Gastrocnemius medialis (tissue), 4 donors: Measurements from ENCODE around the gene IMPACT. TPM values are rescaled to one million over a fixed set of nuclear protein-coding genes. Genes with fewer than 3 reads are reported as not detected.
A peak's percentile ranks its signal among the peaks of the same experiment; 100 is the strongest.

Source experiments
- ATAC-seq, 2 donors: fragments of 150-250 bp; one replicate each; pipeline ENCODE4 v1.9.1; 2016
- DNase-seq, 2 donors: peaks; one replicate each; pipeline ENCODE4 v3.0.0-alpha.2; 2019
- H3K27ac ChIP-seq, 4 donors: fragments of 200-600 bp; sonication (generic); 1 replicate in 1 of 4; 2 replicates in 3 of 4; pipeline ENCODE4 v1.5.1; 2016 to 2018; ENCODE audit warnings: mild to moderate bottlenecking in 2 of 4, moderate library complexity in 1 of 4
- H3K27me3 ChIP-seq, 3 donors: fragments of 200-600 bp; sonication (generic) in 2 of 3; 1 replicate in 1 of 3; 2 replicates in 2 of 3; pipeline versions ENCODE4 v1.5.1 to v1.6.0; 2016 to 2019; ENCODE audit warnings: mild to moderate bottlenecking in 1 of 3, moderate library complexity in 1 of 3
- H3K36me3 ChIP-seq, 2 donors: fragments of 200-600 bp; sonication (generic) in 1 of 2; one replicate each; pipeline ENCODE4 v1.5.1; 2017 to 2018
- H3K4me1 ChIP-seq, 2 donors: fragments of 200-600 bp; sonication (generic) in 1 of 2; one replicate each; pipeline ENCODE4 v1.5.1; 2016 to 2017; ENCODE audit warnings: mild to moderate bottlenecking in 2 of 2
- H3K4me3 ChIP-seq, 4 donors: fragments of 200-600 bp; sonication (generic) in 3 of 4; 1 replicate in 1 of 4; 2 replicates in 3 of 4; pipeline ENCODE4 v1.5.1; 2016 to 2019; ENCODE audit warnings: mild to moderate bottlenecking in 2 of 4
- H3K9me3 ChIP-seq, 3 donors: fragments of 200-600 bp; sonication (generic) in 2 of 3; 1 replicate in 1 of 3; 2 replicates in 2 of 3; pipeline ENCODE4 v1.5.1; 2016 to 2019
- CTCF ChIP-seq, 5 experiments: fragments of 450-650 bp in 3 of 5; fragments of 200-600 bp in 2 of 5; sonication (generic) in 2 of 5; IDR thresholded peaks in 4 of 5; conservative IDR thresholded peaks in 1 of 5; 1 replicate in 4 of 5; 2 replicates in 1 of 5; pipeline ENCODE4 v1.5.1; 2016 to 2019; ENCODE audit warnings: antibody characterized with exemption in 5 of 5, mild to moderate bottlenecking in 3 of 5, moderate library complexity in 3 of 5
- POLR2A ChIP-seq, 2 donors: fragments of 450-650 bp; IDR thresholded peaks; one replicate each; pipeline ENCODE4 v1.6.1; 2017; ENCODE audit warnings: antibody characterized with exemption in 2 of 2, mild to moderate bottlenecking in 2 of 2, moderate library complexity in 2 of 2
- in situ Hi-C, 4 donors: fragments of 200-750 bp; cut with MboI; loops; one replicate each; pipeline versions ENCODE4 v1.15.0 to v1.8.0; 2017; ENCODE audit warnings: low sequenced_read_pairs in 4 of 4
- intact Hi-C: fragments of 100-400 bp; cut with DNase I; formaldehyde crosslinking; loops from one replicate; pipeline ENCODE4 v1.15.1; 2023; ENCODE audit warnings: low total_unique reads
- total RNA-seq, 4 donors: library from RNA; depleted of rRNA; stranded (reverse); fragments of >200 nt; gene quantifications; one replicate each; pipeline versions ENCODE4 v1.1.0 to v1.2.3, GENCODE V29; 2016

Gene IMPACT
- total RNA-seq, 4 donors from 2014 or later = 9.1 to 18.7 (median 11.9) TPM

- DNase-seq = no peak
- intact Hi-C loops (loop anchor here (1.0 to 2.0 kb wide), 2 partner anchors 130 to 238 kb away; no protein-coding TSS in a partner anchor), in situ Hi-C loops (loop anchor here (5.0 to 25.0 kb wide), 5 partner anchors 122 to 327 kb away; no protein-coding TSS in a partner anchor)
- Histone ChIP-seq H3K9me3 (no peaks in the 10 kb centered on the region), H3K4me1 (no peaks in the 10 kb centered on the region), H3K36me3 (no peaks in the 10 kb centered on the region), H3K27me3 (no peaks in the 10 kb centered on the region), H3K4me3 (no peak overlapping the region), H3K27ac (no peak overlapping the region)
- TF ChIP-seq POLR2A (IDR thresholded peaks at IDR 0.05) (no peak), CTCF (IDR thresholded peaks at IDR 0.05 in 4 of 5, conservative IDR thresholded peaks at IDR 0.05 in 1 of 5) (peak; percentile 33 to 74 (median 59))
- ATAC-seq = peak in 1 of 2 donors; percentile 36
These were observed 62.5 kb downstream of the IMPACT start for GRCh38 chr18:24488824-24489493.

- ATAC-seq (no peak), DNase-seq (no peak)
- no peaks in the 10 kb centered on the region for H3K9me3 ChIP-seq
- in situ Hi-C loops (loop anchor here in 2 of 4 donors (25.0 kb wide), 1 partner anchor 328 kb away; no protein-coding TSS in a partner anchor), intact Hi-C loops (no loop called here)
- no peak overlapping the region for H3K27ac ChIP-seq
- no peak overlapping the region for H3K4me3 ChIP-seq
- H3K36me3 ChIP-seq = no peaks in the 10 kb centered on the region
- no peaks in the 10 kb centered on the region for H3K27me3 ChIP-seq
- no peaks in the 10 kb centered on the region for H3K4me1 ChIP-seq
- TF ChIP-seq POLR2A (IDR thresholded peaks at IDR 0.05) = no peak
- no peak for TF ChIP-seq CTCF (IDR thresholded peaks at IDR 0.05 in 4 of 5, conservative IDR thresholded peaks at IDR 0.05 in 1 of 5)
These were observed 64.1 kb downstream of the IMPACT start for GRCh38 chr18:24490539-24490938.

GRCh38 chr18:24491927-24492834 is 65.7 kb downstream of the IMPACT start:
- ATAC-seq (no peak), DNase-seq (no peak)
- no peaks in the 10 kb centered on the region for H3K27me3 ChIP-seq
- no peaks in the 10 kb centered on the region for H3K36me3 ChIP-seq
- intact Hi-C loops = no loop called here
- no peaks in the 10 kb centered on the region for H3K9me3 ChIP-seq
- in situ Hi-C loops = loop anchor here in 2 of 4 donors (25.0 kb wide), 1 partner anchor 330 kb away; no protein-coding TSS in a partner anchor
- H3K27ac ChIP-seq = no peak overlapping the region
- TF ChIP-seq CTCF (IDR thresholded peaks at IDR 0.05 in 4 of 5, conservative IDR thresholded peaks at IDR 0.05 in 1 of 5) (no peak), POLR2A (IDR thresholded peaks at IDR 0.05) (no peak)
- no peak overlapping the region for H3K4me3 ChIP-seq
- no peaks in the 10 kb centered on the region for H3K4me1 ChIP-seq

- no peak overlapping the region for H3K4me3 ChIP-seq
- H3K9me3 ChIP-seq = no peaks in the 10 kb centered on the region
- H3K36me3 ChIP-seq = no peaks in the 10 kb centered on the region
- in situ Hi-C loops = loop anchor here in 2 of 4 donors (25.0 kb wide), 1 partner anchor 332 kb away; no protein-coding TSS in a partner anchor
- intact Hi-C loops = no loop called here
- ATAC-seq (no peak), DNase-seq (no peak)
- no peaks in the 10 kb centered on the region for H3K4me1 ChIP-seq
- H3K27me3 ChIP-seq = no peaks in the 10 kb centered on the region
- H3K27ac ChIP-seq = no peak overlapping the region
- TF ChIP-seq CTCF (IDR thresholded peaks at IDR 0.05 in 4 of 5, conservative IDR thresholded peaks at IDR 0.05 in 1 of 5) (no peak), POLR2A (IDR thresholded peaks at IDR 0.05) (no peak)
These were observed 68.1 kb downstream of the IMPACT start for GRCh38 chr18:24494586-24494985.
